Activated naive CD4-positive, alpha-beta T cell treated with anti-CD3 and anti-CD28 coated beads, Interleukin-2, amount 50 U/mL, for 24 hours (primary cell): ENCODE results near the gene MEIOB.
A peak's percentile ranks its signal among the peaks of the same experiment; 100 is the strongest.

Source experiments
- H3K27ac Mint-ChIP-seq: one replicate; pipeline ENCODE4 v1.8.0; 2021; ENCODE audit warnings: mild to moderate bottlenecking, mixed read lengths
- H3K27me3 Mint-ChIP-seq: one replicate; pipeline ENCODE4 v1.8.0; 2021; ENCODE audit warnings: mixed read lengths
- H3K36me3 Mint-ChIP-seq: one replicate; pipeline ENCODE4 v1.8.0; 2021; ENCODE audit warnings: mixed read lengths
- H3K4me1 Mint-ChIP-seq: one replicate; pipeline ENCODE4 v1.8.0; 2021; ENCODE audit warnings: mixed read lengths
- H3K4me3 Mint-ChIP-seq: one replicate; pipeline ENCODE4 v1.8.0; 2021; ENCODE audit warnings: mild to moderate bottlenecking, mixed read lengths
- H3K9me3 Mint-ChIP-seq: one replicate; pipeline ENCODE4 v1.8.0; 2021; ENCODE audit warnings: mixed read lengths

The MEIOB gene

DNA sequence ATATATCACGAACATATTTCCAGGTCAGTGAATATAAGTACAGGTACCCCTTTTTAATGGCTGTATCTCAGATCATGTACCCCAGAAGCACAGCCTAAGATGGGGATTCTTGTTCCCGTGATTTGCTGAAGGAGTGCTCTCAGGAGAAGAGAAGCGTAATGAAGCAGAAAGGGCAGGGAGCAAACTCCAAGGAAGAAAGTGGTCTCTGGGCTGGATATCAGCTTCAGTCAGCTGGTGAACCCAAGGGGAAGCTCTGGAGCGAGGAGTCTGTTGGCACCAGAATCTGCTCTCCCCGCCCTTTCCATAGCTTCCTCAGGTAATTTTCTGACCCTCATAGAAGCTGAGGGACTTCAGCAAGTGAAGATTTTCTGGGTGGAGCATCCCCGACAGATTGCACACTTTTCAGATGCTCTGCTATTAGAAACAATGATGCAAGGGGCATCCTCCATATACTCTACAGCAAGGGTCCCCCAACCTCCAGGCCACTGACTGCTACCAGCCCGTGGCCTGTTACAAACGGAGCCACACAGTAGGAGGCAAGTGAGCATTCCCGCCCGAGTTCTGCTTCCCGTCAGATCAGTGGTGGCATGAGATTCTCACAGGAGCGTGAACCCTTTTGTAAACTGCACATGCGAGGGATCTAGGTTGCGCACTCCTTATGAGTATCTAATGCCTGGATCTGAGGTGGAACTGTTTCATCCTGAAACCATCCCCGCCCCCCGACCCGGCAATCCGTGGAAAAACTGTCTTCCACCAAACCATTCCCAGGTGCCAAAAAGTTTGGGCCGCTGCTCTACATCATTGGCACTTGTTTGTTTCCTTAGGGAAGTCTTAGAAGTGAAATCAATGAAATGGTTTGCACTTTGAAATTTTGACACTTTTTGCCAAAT is 40.5 kb downstream of the MEIOB start:
- H3K27ac Mint-ChIP-seq = no peak overlapping the region
- no peak overlapping the region for H3K4me3 Mint-ChIP-seq
- H3K4me1 Mint-ChIP-seq = peaks cover 32% of the 10 kb centered on the region
- H3K36me3 Mint-ChIP-seq = no peaks in the 10 kb centered on the region
- H3K9me3 Mint-ChIP-seq = no peaks in the 10 kb centered on the region
- H3K27me3 Mint-ChIP-seq = no peaks in the 10 kb centered on the region

- Mint-ChIP-seq H3K36me3 (no peaks in the 10 kb centered on the region), H3K4me1 (peaks cover 38% of the 10 kb centered on the region), H3K27ac (no peak overlapping the region), H3K4me3 (no peak overlapping the region), H3K9me3 (no peaks in the 10 kb centered on the region), H3K27me3 (no peaks in the 10 kb centered on the region)
Measured at GRCh38 chr16:1830213-1830612, 41.8 kb downstream of the MEIOB start.

DNA sequence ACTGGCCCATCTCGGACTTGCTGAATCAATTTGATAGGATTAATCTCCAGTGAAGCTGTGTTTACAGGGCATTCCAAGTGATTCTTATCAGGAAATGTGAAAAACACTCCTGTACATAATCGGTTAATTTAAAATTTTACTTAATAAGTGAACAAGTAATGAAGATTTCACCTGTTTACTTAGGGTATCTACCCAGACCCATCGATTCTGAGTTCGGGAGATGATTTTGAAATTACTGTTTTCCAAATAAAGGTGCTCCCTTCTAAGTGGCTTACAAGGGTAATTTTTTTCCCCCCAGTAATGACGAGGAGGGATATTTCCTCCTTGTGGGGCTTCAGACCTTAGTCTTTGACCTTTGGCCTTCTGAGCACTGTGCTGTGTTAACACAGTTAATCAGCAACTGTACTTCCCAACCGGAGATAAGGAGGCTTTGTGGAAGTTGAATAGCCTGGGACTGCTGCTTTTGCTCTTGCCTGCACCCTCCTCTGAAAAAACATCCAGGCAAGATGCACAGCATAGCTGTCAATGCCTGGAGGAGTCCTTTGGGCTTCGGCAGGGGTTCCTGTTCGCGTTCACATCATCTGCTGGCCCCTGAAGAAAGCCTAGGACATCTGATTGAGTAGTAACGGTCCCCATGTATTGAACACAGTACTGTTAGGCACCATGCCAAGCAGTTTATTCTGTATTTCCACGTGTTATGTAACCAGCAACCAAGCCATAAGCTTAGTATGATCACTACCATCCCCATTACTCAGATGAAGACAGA is 43.1 kb downstream of the MEIOB start:
- Mint-ChIP-seq H3K36me3 (no peaks in the 10 kb centered on the region), H3K27ac (no peak overlapping the region), H3K4me3 (peak overlapping the region; percentile 47), H3K9me3 (no peaks in the 10 kb centered on the region), H3K4me1 (peaks cover 49% of the 10 kb centered on the region), H3K27me3 (no peaks in the 10 kb centered on the region)

DNA sequence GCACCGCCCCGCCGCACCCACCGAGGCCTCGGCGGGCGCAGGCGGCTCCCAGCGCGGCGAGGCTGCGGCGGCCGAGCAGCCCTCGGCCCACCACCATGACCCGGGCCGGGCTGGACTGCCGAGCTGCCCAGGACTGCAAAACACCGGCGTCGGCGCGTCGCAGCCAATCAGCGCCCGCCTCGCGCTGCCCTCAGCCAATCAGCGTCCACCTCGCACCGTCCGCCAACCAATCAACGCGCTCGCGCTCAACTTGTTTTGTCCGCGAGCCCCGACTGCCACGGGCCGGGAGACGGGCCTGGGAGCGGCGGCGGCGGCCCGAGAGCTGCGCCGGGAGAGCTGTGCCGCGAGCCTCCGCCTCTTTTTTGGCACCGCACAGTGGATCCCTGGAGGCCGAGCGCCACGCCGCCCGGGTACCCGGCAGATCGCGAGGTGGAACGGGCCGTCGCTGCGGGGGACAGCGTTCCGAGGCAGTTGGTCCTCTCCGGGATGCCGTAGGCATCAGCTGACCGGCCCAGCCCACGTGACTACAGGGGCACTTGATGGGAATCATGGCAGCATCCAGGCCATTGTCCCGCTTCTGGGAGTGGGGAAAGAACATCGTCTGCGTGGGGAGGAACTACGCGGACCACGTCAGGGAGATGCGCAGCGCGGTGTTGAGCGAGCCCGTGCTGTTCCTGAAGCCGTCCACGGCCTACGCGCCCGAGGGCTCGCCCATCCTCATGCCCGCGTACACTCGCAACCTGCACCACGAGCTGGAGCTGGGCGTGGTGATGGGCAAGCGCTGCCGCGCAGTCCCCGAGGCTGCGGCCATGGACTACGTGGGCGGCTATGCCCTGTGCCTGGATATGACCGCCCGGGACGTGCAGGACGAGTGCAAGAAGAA is 45.0 kb downstream of the MEIOB start, which contains the start of the genes FAHD1 and HAGH:
FAHD1 (plus strand) TSS at position 516 of the 883 bp plus-strand sequence; CDS start at position 549, 33 bp downstream.
HAGH (minus strand) TSS at position 135 of the 883 bp plus-strand sequence; CDS start at position 97, 38 bp downstream.
- Mint-ChIP-seq H3K9me3 (no peaks in the 10 kb centered on the region), H3K36me3 (no peaks in the 10 kb centered on the region), H3K27me3 (no peaks in the 10 kb centered on the region), H3K27ac (peak within 1 kb of the TSS; percentile 92), H3K4me1 (peaks cover 47% of the 10 kb centered on the region), H3K4me3 (peak within 1 kb of the TSS; percentile 91)

DNA sequence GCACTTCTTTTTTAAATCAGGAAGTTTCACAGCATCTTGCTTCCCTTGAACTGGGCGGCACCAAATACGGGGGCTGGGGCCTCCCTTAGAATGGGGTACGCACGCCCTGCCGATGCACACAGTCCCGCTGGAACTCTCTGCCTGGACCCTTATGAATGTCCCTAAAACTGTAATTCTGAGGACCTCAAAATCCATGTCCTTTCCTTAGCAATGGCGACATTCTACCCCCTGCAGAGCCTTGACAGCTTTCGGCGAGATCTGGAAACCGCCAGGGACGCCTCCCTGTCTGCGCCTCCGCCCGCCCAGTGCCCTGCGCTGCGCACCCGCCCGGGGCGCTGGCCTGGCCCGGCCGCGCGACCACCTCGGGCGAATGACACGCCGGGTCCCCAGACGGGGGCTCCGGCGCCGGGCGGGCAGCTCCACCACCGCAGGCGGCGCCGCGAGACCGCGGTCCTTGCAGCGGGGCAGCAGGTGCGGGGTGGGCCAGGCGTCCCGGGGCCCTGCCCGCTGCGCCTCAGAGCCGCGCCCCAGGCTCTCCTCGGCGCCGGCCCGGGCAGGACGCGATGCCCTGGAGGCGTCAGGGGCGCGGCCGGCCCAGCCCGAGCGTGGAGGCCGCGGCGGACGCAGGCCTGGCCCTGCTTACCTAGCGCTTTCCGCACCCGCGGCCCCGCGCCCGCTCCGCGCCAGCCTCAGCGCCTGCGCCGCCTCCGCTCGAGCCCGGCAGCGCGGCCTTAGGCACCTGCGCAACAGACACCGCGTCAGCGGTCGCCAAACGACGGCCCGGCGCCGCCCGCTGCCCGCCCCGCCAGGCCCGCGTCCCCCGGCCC is 45.9 kb downstream of the MEIOB start:
- Mint-ChIP-seq H3K4me3 (peak overlapping the region; percentile 82), H3K27me3 (no peaks in the 10 kb centered on the region), H3K27ac (peak overlapping the region; percentile 12), H3K36me3 (no peaks in the 10 kb centered on the region), H3K4me1 (peaks cover 47% of the 10 kb centered on the region), H3K9me3 (no peaks in the 10 kb centered on the region)

GRCh38 chr16:1825381-1825863 is 46.5 kb downstream of the MEIOB start:
- peak overlapping the region; percentile 82 for H3K4me3 Mint-ChIP-seq
- H3K27me3 Mint-ChIP-seq = no peaks in the 10 kb centered on the region
- H3K27ac Mint-ChIP-seq = no peak overlapping the region
- H3K36me3 Mint-ChIP-seq = no peaks in the 10 kb centered on the region
- H3K9me3 Mint-ChIP-seq = no peaks in the 10 kb centered on the region
- H3K4me1 Mint-ChIP-seq = peaks cover 42% of the 10 kb centered on the region

DNA sequence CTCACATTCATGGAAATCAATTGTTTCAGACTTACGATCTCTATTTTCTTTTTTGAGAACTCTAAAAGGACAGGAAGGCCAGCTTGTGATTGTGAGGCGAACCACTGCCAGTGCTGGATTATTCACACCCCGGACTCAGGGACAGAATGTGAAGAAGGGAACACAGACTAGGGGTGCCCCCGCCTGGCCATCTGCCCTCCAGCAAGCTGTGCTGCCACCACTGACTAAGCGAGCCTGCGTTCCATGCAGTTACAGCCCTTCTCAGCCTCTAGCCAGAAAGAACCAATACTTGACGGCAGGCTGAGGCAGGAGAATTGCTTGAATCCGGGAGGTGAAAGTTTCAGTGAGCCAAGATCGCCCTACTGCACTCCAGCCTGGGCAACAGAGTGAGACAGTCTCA is 48.1 kb downstream of the MEIOB start:
- no peak overlapping the region for H3K4me3 Mint-ChIP-seq
- no peaks in the 10 kb centered on the region for H3K36me3 Mint-ChIP-seq
- H3K9me3 Mint-ChIP-seq = no peaks in the 10 kb centered on the region
- peaks cover 27% of the 10 kb centered on the region for H3K4me1 Mint-ChIP-seq
- peak overlapping the region; percentile 55 for H3K27ac Mint-ChIP-seq
- H3K27me3 Mint-ChIP-seq = no peaks in the 10 kb centered on the region

DNA sequence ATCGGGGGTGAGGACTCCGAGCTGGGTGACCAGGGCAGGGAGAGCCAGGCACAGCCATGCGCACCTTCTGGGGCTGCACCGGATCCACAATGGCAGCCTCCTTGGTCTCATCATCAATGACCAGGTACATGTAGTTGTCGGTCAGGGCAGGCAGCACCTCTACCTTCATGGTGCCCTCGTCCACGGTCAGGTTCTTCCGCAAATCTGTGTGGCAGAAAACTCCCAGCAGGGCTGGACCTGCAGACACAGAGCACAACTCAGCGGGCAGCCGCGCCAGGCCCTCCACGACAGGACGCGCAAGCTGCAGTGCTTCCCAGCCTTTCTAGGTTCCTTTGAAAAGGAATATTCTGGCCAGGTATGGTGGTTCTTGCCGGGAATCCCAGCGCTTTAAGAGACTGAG is 49.2 kb downstream of the MEIOB start:
- Mint-ChIP-seq H3K27ac (no peak overlapping the region), H3K36me3 (no peaks in the 10 kb centered on the region), H3K4me3 (no peak overlapping the region), H3K4me1 (peaks cover 24% of the 10 kb centered on the region), H3K27me3 (no peaks in the 10 kb centered on the region), H3K9me3 (no peaks in the 10 kb centered on the region)

GRCh38 chr16:1821861-1822611 is 49.9 kb downstream of the MEIOB start:
- Mint-ChIP-seq H3K27me3 (no peaks in the 10 kb centered on the region), H3K36me3 (no peaks in the 10 kb centered on the region), H3K9me3 (no peaks in the 10 kb centered on the region), H3K27ac (no peak overlapping the region), H3K4me1 (peaks cover 19% of the 10 kb centered on the region), H3K4me3 (no peak overlapping the region)

- no peak overlapping the region for H3K4me3 Mint-ChIP-seq
- no peaks in the 10 kb centered on the region for H3K27me3 Mint-ChIP-seq
- H3K27ac Mint-ChIP-seq = no peak overlapping the region
- no peaks in the 10 kb centered on the region for H3K36me3 Mint-ChIP-seq
- H3K4me1 Mint-ChIP-seq = peaks cover 19% of the 10 kb centered on the region
- no peaks in the 10 kb centered on the region for H3K9me3 Mint-ChIP-seq
Measured at GRCh38 chr16:1820946-1821290, 51.0 kb downstream of the MEIOB start.

- Mint-ChIP-seq H3K27me3 (no peaks in the 10 kb centered on the region), H3K36me3 (peaks cover 2% of the 10 kb centered on the region), H3K4me1 (peaks cover 14% of the 10 kb centered on the region), H3K27ac (no peak overlapping the region), H3K4me3 (no peak overlapping the region), H3K9me3 (no peaks in the 10 kb centered on the region)
Measured at GRCh38 chr16:1820096-1820945, 51.6 kb downstream of the MEIOB start.

DNA sequence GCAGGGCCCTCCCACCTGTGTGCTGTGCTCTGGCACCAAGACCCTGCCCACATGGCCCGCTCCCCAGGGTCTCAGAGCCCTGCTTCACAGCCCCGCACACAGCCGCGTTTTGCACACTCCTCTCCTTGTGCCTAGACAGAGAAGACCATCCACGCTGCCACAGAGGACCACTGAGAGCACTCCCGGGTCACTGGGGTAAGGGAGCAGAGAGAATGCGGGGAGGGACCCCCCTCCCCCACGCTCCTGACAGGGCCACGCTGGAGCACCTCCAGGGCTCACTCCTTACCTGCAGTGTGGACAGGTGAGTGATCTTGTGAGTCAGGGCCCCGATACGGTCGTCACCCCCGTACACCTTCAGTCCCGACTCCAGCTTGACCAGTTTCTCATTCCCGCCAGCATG is 52.4 kb downstream of the MEIOB start:
- Mint-ChIP-seq H3K36me3 (peaks cover 2% of the 10 kb centered on the region), H3K4me1 (peaks cover 10% of the 10 kb centered on the region), H3K27me3 (no peaks in the 10 kb centered on the region)

GRCh38 chr16:1818873-1819525 is 53.0 kb downstream of the MEIOB start:
- Mint-ChIP-seq H3K27me3 (no peaks in the 10 kb centered on the region), H3K4me3 (no peak overlapping the region), H3K4me1 (peaks cover 4% of the 10 kb centered on the region), H3K9me3 (no peaks in the 10 kb centered on the region), H3K36me3 (peaks cover 2% of the 10 kb centered on the region), H3K27ac (no peak overlapping the region)

More for the DNA sequence above, 52.4 kb downstream of the MEIOB start:
- Mint-ChIP-seq H3K4me3 (no peak overlapping the region), H3K27ac (no peak overlapping the region), H3K9me3 (no peaks in the 10 kb centered on the region)
